Hindlimb muscle (tissue), 1 donor: ENCODE data around the gene SMCHD1. TPM values are rescaled to one million over a fixed set of nuclear protein-coding genes. Genes with fewer than 3 reads are reported as not detected.
"Not testable (repeated sequence)": the region's sequence is repeated elsewhere in the genome, so short reads cannot be mapped to it uniquely, and the experiment has no call there.

Experiments
- DNase-seq: peaks from one replicate; pipeline ENCODE4 v3.0.0-alpha.2; 2013
- polyA plus RNA-seq: library from polyadenylated mRNA; unstranded; fragments of 120-200 nt; gene quantifications from one replicate; pipeline ENCODE4 v1.2.1, GENCODE V29; 2013; ENCODE audit not compliant: insufficient read length

SMCHD1 gene
- polyA plus RNA-seq, 1 donor: 33.0 TPM

DNA sequence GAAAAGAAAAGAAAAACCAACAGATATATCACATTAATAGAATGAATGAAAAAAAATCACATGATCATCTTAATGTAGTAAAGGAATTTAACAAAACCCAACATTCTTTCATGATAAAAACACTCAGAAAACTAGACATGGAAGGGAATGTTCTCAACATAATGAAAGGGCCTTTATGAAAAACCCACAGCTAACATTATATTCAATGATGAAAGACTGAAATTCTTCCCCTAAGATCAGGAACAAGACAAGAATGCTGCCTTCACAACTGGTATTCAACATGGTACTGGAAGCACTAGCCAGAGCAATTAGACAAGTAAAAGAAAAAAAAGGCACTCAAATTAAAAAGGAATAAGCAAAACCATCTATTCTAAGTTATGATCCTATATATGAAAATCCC, 162.8 kb downstream of the SMCHD1 start:
- DNase-seq: no peak

DNA sequence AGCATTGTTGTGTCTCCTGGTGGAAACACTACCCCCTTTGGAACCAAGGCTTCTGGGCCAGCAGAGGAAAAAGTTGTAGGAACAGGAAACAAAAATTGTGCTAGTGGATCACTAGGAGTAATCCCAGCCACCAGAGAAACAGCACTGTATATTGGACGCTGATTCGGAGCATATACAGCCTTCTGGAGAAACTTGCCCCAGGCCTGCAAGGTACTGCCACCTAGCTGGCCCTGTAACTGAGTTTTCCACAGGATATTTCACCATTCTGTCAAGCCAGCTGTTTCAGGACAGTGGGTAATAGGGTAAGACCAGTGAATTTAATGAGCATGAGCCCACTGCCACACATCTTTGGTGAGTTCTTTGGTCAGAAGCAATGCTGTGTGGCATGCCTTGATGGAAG, 166.2 kb downstream of the SMCHD1 start:
- DNase-seq: no peak

DNA sequence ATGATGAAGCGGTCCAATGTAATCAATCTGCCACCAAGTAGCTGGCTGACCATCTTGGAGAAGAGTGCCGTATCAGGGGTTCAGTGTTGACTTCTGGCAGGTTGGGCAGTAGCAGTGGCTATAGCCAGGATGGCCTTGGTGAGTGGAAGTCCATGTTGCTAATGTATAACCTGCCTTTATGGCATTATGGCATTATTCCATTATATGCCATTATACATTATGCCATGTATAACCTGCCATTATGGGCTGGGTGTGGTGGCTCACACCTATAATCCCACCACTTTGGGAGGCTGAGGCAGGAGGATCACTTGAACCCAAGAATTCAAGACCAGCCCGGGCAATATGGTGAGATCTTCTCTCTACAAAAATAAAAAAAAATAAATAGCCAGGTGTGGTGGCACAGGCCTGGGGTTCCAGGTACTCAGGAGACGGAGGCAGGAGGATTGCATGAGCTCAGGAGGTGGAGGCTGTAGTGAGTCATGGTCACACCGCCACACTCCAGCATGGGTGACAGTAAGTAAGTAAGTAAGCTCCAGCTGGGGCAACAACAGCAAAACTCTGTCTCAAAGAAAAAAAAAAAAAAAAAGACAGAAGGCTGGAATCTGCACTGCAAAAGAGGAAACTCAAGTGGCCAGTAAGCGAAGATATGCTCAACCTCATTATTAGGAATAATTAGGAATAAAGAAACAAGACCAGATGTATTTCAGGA, 166.8 kb downstream of the SMCHD1 start:
- DNase-seq: no peak

DNA sequence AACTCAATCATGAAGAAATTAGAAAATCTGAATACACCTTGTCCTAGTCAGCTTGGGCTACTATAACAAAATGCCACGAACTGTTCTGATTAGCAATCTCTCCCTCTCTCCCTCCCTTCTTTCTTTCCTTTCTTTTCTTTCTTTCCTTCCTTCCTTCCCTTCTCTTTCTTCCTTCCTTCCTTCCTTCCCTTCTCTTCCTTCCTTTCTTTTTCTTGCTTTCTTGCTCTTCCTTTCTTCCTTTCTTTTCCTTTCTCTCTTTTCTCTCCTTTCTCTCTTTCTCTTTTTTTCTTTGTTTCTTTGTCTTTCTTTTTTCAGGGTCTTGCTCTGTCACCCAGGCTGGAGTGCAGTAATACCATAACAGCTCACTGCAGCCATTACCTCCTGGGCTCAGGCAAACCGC, 167.7 kb downstream of the SMCHD1 start:
- DNase-seq: no peak

DNA sequence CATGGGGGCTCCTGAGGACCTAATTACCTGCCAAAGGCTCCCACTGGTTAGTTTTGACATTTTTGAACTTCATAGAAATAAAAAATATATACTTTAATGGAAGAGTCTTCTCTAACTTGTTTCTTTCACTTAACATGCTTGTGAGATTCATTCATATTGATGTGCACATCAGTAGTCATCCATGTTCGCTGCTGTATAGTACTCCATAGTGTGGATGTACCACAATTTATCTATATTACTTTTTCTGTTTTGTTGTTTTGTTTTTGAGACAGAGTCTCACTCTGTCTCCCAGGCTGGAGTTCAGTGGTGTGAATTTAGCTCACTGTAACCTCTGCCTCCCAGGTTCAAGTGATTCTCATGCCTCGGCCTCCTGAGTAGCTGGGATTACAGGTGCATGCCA, 168.4 kb downstream of the SMCHD1 start:
- DNase-seq: no peak

DNA sequence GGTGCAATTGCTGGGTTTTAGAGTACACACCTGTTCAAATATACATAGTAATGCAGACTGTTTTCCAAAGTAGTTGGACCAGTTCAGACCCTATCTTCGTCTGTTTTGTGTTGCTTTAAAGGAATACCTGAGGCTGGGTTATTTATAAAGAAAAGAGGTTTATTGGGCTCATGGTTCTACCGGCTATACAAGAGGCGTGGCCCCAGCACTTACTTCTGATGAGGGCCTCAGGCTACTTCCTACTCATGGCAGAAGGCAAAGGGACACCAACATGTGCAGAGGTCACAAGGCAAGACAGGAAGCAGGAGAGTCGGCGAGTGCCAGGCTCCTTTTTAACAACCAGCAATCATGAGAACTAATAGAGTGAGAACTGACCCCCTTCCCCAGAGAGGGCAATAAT, 169.3 kb downstream of the SMCHD1 start:
- DNase-seq: no peak

DNA sequence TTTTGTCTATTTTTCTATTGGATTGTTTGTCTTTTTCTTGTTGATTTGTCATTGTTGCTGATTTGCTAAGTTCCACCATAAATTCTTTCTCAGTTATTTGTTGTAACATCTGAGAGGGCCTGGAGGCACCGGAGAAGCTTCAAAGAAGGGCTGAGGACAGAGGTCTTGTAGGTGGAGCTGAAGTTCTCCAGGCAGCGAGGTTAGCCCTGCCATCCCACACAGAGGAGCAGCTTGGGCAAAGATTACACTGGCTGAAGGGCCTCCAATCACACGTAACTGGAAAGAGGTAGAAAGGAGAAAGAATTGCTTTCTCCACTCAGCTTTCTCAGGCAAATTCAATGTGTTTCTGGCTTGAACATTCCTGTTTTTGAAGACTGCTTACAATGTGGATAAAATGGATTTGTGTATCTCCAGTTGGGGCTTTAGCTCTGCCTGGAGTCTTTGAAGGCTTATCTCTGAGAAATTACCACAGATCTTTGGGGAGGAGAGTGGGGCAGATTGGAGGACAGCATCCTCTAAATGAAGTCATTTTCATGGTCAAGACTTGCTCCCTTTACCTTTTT, 170.2 kb downstream of the SMCHD1 start:
- DNase-seq: no peak

DNA sequence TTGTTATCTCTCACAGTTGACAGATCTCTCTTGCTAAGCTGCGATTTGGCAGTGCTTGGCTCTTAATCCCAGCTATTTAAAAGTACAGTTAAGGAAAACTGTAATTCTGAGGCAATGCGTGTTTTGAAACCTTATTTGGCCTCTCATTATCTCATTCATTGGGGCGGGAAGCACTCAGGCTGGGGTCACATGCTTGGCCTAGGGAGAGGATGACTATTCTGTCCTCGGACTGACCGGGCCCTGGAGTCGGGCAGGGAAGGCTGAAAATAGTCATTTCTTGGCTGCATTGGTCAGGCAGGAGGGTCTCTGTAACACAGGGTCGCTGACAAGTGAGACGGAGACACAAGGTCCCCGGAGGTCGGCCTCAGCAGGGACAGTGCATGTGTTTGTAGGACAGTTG, 171.1 kb downstream of the SMCHD1 start:
- DNase-seq: no peak

DNA sequence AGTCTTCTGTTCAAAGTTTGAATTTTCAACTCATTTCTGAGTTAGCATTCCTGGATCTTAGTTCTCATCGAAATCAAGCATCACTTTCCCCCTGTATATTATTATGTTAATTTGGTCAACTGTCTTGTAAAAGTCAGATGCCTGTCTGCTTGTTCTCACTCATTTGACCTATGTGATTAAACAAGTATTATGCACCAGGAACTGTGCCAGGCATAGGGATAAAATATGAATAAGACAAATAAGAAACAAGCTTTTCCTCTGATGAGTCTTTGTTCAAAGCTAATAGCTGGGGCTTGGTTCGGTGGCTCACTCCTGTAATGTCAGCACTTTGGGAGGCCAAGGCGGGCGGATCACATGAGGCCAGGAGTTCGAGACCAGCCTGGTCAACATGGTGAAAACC, 171.5 kb downstream of the SMCHD1 start:
- DNase-seq: no peak

DNA sequence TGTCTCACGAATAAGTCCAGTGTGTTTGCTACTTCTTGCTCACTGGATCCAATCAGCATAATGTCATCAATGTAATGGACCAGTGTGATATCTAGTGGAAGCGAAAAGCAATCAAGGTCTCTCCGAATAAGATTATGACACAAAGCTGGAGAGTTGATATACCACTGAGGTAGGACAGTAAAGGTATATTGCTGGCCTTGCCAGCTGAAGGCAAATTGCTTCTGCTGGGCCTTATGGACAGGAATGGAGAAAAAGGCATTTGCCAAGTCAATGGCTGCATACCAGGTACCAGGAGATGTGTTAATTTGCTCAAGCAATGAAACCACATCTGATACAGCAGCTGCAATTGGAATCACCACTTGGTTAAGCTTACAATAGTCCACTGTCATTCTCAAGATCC, 180.6 kb downstream of the SMCHD1 start:
- not testable (repeated sequence) for DNase-seq

DNA sequence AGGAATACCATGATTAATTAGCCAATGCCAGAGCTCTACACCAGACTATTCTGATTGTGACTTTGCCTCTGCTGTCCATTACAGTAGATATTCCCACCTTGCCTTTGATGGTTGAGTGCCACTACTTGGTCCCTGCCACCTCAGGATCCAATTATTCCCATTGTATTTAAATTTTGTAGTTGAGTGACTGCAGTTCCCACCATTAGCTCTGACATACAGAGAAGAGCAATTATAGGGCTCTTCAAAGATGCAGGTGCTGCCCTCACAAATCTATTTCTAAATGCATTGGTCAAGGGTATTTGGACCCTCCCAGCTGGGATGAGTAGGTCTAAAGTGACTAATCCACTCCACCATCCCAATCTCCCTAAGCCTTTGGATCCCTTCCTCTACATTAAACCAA, 181.8 kb downstream of the SMCHD1 start:
- not testable (repeated sequence) for DNase-seq

DNA sequence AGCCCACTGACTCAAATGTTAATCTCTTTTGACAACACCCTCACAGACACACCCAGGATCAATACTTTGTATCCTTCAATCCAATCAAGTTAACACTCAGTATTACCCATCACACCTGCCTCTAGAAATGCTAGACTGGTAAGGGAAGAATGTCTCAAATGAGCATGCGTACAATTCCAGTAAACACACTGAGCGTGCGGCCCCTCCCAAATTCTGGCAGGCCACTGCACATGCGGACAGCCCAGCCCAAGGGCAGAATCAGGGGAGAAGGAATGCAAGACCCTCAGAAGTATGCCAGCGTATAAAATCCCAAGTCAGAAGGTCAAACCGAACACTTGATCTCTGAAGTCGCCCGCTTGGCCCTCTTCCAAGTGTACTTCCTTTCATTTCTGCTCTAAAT, 183.7 kb downstream of the SMCHD1 start:
- DNase-seq: no peak

DNA sequence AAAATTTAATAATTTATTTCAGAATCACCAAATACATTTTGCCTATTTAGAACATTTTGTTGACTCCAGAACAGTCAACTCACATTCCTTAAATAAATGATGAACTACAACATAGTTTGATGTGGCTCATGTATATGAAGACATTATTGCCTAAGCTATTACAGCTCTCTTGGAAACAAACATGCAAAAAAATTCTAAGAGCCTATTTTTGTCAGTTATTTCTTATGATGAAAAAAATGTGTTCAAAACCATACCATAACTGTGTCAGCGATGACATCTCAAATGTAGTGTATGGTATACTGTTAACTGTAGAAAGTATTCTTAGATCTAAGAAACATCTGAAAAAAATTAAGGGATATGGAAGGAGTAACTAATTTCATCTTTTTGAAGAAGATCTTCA, 185.0 kb downstream of the SMCHD1 start:
- no peak for DNase-seq

DNA sequence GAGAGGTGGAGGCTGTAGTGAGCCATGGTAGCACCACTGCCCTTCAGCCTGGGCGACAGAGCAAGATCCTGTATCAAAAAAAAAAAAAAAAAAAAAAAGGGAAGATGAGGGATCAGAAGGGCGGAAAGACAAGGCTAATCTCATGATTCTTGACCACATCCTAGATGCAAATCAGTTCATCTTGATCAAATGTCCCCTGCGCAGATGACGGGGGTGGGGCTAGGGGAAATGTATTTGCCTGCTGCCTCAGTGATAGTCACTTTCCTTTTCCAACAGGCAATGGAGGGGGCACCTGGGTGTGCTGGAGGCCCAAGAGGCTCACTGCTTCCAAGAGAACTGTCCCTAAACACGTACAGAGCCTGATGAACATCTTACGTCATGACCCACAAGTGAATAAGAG, 187.6 kb downstream of the SMCHD1 start:
- no peak for DNase-seq

DNA sequence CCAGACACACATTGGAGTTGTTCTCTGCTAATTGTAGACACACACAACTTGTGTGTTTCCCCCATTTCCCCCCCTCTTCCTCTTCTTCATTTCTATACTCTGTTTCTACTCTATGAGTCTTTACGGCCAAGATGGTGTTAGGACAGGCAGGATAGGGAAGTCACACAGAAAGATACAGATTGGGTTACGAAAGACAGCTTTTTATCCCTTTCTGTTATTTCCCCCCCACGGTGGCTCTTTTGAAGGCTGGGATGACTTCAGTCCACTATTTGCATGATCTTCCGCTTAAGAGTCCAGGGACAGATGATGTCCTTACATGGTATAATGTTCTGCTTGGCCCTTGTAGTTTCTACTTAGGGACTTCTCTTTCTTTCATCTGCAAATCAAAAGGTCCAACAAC, 189.6 kb downstream of the SMCHD1 start:
- DNase-seq: no peak

DNA sequence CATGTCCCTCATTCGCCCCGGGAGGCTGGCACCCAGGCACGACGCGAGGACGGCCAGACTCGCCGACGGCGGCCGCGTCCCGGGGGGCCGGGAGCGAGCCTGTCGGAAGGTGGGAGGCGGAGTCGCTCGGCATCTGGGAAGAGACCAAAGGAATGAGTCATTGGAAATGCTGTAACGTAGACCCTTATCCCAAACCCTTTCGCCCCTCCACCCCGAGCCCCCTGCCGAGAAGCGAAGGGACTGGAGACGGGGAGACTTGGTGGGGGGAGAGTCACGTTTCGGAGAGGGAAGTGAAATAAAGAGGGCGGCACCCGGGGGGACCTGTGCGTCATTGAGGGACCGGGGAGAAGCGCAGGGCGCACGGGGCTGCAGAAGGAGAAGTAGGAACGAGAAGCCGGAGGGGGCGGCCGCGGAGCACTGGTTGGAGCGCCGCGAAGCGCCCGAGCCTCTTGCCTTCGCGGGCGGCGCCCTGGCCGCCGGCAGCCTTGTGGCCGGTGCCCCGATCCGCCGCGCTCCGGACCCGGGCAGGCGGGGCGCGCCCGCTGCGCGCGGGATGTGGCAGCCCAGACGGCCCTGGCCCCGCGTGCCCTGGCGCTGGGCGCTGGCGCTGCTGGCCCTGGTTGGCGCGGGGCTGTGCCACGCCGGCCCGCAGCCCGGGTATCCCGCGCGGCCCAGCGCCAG, 191.2 kb downstream of the SMCHD1 start, which contains the start of gene EMILIN2:
EMILIN2 (plus strand) TSS at position 371 of the 681 bp plus-strand sequence; CDS start at position 554, 183 bp downstream.
- peak; percentile 84 for DNase-seq

DNA sequence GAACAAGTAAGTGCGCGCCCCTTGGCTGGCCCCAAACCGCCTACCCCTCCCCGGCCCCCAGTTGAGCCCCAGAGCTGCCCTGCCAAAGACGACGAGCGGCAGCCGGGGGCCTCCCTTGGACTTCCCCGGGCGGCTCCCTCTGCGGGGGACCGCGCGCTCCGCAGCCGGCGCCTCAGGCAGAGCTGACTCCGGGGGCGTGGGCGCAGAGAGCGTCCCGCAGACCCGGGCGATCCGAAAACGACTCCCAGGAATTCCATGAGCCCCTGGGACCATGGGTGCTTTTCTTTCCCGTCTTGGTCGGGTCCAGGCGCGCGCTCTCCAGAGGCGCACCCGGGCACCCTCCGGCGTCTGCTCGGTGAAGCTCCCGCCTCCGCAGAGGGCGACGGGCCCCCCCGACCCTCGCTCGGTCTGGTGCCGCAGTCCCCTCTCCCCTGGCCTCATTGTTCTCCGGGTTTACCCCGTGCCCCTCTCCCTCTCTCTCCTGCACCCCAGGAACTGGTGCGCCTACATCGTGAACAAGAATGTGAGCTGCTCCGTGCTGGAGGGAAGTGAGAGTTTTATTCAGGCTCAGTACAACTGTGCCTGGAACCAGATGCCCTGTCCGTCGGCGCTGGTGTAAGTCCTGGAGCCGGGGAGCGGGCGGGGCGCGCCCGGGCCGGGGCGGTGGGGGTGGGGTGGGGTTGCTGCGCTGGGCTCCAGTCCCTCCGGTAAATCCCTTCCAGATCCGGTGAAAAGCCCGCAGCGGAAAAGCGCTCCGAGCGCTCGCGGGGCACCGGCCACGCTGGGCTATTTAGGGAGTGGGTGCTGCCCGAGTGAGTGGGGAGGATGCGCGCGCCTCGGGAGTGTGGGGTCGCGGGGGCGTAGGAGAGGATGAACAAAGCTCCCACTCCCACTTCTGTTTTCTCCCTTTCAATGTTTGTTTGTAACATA, 192.1 kb downstream of the SMCHD1 start:
- DNase-seq: peak; percentile 45

DNA sequence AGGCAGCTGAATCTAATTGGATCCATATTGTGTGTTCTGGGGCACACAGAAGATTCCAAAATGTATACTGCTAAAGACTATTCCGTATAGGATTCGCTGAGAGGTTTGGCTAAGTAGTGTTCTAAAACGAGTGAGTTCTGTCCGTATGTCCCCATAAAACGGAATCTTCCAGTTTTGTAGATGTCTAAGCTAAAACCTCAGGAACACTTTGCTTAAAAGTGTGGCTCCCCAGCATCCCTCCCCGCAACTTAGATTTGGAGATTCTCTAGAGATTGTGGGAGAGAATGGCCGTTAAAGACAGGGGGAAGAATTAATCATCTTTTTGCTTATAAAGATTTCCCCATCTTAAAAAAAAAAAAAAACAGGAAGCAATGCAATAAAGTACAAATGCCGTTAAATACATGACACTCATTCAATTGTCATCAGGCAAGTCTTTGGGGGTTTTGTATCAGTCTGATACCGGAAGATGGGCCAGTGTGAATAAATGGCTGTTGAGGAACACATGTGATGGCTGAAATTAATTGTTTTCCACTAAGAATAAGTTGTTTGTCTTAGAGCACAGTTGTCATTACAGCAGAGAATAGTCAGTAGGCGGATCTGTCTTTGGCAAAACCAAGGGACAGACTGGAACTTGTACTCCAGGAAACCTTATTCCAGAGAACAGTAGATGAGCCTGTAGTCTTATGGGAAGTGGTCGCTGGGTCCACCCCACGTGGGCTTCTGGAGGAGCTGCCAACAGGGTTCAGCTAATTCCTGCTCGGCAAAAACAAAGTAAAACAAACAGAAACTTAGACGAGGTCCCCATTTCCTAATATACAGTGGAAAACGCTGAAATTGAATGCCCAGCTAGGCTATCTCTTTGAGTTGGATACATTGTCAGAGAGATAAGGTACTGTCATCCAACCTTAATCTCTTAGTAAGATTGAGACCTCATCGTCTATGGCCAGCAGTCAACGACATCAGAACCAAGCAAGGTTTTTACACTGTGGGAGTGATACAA, 193.0 kb downstream of the SMCHD1 start:
- no peak for DNase-seq

DNA sequence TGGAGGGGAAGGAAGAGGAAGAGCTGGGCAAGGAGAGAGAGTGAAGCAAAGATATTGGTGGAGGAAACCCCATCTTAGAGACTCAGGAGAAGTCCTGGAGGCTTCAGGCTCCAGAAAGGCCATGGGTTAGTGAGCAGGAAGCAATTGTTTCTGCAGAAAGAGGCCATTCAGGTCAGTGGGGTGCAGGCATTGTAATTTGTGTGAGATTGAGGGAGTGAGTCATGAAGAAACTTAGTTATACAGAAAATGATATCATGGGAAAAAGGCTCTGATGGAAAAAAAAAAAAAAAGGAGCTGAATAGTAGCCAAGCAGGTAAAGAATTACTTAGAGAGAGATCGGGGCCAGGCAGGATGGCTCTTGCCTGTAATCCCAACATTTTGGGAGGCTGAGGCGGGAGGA, 195.3 kb downstream of the SMCHD1 start:
- DNase-seq: no peak

DNA sequence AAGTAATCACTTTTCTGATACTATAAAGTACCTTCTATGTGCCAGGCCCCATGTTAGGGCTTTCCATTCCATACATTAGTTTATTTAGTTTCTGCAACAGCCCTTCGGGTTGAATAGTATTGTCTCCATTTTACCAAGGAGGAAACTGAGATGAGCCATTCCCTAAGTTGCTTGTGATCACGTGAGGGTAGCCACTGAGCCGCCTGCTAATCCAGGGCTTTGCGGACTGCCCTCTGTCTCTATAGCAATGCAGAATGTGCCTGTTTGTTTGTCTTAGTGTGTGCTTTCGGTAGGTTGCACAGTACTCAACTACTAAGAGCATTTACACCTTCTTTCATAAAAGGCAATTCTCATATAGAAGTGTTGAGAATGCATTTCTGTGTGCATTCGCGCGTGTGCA, 196.2 kb downstream of the SMCHD1 start:
- DNase-seq: no peak

DNA sequence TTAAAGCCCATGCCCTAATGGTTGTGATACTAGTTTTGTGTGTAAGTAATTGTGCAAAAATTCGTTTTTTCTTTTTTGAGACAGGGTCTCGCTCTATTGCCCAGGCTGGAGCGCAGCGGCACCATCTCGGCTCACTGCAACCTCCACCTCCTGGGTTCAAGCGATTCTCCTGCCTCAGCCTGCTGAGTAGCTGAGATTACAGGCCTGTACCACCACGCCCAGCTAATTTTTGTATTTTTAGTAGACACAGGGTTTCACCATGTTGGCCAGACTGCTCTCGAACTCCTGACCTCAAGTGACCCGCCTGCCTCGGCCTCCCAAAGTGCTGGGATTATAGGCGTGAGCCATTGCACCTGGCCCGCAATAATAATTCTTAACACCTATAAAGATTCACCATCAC, 196.9 kb downstream of the SMCHD1 start:
- not testable (repeated sequence) for DNase-seq
